HG03159 (cell line): ENCODE results near the gene SPATS2L.

ENCODE experiments used
- ATAC-seq: cut with Tn5 transposase; IDR thresholded peaks from one replicate; pipeline ENCODE4 v1.9.1; 2021; ENCODE audit warnings: mild to moderate bottlenecking, moderate library complexity; ENCODE audit not compliant: unreplicated experiment

The SPATS2L gene

DNA sequence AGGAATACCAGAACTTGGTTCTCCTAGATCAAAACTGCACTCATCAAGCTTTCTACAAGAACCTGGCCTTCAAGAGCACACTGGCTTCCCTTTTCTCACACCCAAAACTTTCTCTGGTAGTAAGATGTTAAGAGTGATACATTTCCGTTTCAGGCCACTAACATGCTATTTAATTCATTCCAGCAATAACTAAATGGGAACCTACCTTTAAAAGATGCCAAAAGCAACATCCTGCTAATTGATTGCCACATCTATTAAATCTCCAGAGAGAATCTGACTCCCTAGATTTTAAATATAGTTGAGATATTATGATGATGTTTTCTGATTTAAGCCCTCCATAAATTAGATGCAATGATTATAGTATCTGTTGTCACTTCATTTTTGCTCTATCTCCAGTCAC is 131.8 kb downstream of the SPATS2L start:
- no peak for ATAC-seq

DNA sequence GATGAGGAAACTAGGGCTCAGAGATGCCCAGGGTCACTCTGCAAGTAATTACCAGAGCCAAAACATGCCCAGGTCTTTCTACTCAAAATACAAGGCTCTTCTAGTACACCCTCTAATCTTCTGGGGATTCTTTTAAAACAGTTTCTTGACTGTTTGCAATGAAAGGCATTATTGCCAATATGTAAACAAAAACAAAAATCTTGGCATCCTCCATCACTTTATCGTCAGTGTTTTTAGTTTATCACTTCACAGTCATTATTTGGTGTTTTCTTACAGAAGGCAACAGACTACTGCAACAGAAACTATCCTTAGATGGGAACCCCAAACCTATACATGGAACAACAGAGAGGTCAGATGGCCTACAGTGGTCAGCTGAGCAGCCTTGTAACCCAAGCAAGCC is 132.4 kb downstream of the SPATS2L start:
- no peak for ATAC-seq

DNA sequence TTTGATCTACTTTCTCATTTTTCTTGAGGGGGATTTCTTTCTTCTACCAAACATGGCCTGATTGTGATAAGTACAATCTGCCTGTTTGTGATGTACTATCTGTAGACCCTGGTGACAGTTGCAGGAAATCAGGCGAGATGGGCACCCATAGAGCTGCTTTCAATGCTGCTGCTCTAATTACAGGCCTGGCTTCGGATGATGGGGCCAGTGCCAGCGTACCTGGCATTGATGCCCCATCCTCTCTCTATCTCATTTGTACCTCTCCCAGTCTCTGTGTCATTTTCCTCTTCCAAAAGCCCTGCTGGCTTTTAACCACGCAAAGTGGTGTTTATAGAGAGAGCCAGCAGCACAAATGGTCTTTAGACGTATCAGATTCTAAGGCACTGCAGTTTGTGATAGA is 133.5 kb downstream of the SPATS2L start:
- no peak for ATAC-seq

DNA sequence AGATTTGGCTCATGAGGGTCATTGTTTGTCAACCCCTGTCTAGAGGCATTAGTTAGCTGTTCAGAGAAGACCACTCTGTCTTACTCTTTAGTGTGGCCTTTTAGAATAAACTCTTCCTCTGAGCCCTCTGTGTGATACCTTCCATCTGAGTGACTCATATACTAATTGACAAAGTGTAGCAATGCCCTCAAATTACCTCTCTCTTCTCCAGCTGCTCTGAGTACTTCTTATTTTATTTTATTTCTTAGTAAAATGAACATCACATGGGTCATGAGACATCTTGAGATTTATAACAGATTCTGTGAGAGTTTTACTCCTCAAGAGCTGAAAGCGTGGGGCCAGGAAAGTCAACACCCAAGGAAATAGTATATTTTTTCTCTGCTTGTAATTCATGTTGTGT is 136.0 kb downstream of the SPATS2L start:
- no peak for ATAC-seq

DNA sequence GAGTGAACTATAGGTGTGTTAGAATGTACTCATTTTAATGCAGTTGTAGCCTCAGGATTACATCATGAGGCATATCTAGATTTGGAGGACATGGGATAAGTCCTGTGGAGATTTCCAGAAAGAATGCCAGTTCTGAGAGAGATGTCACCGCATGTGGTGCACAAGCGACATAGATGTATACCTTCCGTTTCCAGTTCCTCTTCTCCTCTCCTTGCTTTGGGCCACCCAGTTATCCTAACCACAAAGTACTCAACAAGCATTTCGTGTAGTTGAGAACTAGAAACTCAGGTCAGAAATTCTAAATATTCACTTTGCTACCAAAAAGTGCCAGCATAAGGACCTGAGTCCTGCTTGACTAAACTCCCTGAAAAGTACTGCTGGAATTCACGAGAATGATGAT is 136.9 kb downstream of the SPATS2L start:
- ATAC-seq = no peak

DNA sequence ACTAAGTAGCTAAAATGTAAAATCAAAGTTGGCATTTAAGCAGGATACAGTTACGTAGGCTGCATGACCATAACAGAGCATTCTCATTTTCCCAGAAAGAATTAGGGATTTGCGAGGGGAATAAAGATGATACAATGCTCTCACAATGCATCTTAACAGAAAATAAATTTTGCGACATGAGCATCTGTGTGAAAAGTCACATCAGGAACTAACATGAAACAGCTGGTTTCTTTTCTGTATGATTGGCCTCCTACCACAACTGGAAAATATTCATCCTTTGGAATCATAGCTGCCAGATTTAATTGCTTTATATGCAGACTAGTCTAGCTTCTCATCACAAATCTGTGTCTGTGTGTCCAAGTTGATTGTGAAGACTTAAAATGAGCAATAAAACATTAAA is 137.4 kb downstream of the SPATS2L start:
- no peak for ATAC-seq

DNA sequence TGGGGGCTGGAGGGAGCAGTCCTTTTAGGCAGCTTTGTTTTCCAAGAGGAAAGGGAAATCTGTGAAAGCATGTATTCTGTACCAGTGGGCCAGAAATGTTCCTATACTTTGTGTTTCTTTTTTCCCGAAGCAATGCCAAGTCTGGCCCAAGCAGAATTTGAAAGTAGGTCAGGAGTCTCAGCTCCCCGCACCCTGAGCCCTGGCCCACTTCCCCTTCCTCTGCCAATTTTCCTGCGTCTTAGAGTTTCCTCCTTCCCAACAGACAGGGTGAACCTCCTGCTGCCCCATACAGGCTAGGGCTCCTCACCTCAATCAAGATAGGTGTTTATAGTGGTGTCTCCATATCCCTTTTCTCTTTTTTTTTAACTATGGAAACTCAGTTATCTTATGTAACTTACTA is 138.0 kb downstream of the SPATS2L start:
- ATAC-seq = no peak

DNA sequence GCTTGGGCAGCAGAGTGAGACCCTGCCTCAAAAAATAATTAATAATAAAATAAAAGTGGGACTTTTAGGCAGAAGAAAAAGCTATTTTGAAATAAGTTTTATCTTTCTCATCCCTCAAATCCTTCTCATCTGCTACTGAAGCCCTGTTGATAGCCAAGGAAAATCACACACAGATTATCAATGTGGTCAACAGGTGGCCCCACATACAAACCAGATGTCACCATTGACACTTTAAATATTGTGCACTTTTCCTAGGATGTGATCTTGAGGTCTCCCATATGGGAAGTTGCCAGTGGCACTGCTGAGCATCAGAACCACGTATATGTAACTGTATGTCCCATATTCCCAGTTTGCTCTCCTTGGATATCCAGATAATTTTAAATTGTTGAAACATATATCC is 138.8 kb downstream of the SPATS2L start:
- no peak for ATAC-seq

DNA sequence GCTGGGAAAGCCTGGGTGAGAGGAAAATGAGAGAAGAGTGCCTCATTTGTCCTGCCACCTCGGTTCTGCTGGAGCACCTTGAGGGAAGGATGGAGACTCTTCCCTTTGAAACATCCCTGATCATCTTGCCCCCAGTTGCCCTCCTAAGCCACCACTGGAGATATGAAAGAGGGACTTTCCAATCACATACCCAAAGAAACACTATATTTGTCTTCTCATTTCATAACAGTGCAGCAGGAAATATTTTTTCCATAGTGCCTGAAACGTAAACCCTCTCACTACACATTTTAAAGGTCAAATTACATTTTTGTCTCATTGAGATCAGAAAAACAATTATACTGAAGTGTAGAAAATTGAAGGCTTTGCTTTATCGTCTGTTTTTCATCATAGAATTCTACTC is 140.1 kb downstream of the SPATS2L start:
- no peak for ATAC-seq

DNA sequence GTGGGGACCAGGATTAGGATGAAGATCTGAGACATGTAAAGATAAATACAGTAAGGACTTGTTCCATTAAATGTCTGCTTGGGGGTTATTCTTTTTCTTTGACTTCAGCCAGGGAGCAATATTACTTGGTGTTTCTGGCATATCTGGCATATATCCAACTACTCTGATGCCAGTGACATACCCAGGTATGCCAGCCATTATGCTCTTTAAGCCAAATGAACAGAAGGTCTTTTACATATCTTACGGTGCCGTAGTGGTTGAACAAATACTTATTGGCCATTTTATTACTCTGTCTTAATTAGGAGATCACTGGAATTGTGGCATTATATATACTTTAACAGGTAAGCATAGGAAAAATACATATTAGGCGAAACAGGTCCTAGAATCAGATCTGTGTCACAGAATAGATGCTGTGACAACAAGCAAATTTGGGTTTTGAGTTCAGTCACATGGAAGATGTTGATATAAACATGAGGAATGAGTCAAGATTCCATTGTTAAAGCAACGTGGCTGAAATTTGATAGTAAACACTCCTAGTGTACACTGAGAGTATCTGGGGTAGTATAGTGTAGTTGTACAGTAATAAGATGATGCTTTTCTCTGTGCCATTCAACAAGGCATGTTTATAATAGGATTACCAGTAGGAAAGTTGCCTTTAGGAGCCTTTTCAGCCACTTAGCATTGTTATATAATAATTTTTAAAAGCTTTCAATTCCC is 140.8 kb downstream of the SPATS2L start:
- ATAC-seq = no peak

DNA sequence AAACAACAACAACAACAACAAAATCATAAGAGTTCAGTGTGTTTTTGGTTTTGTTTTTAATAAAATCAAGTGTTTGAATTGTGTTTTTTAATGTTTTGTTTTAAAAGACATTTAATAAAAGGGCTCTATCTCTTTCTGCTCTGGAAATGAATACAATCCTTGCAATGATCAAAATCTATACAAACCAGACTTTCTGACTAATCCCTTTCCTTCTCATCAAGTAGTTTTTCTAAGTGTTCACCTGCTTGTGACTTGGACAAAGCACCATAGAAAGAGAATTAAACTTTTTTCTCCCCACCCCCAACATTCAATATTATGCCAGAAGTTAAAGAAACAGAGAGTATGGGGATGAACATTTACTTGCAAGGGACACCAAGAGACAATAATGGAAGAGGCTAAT is 142.0 kb downstream of the SPATS2L start:
- ATAC-seq = no peak

DNA sequence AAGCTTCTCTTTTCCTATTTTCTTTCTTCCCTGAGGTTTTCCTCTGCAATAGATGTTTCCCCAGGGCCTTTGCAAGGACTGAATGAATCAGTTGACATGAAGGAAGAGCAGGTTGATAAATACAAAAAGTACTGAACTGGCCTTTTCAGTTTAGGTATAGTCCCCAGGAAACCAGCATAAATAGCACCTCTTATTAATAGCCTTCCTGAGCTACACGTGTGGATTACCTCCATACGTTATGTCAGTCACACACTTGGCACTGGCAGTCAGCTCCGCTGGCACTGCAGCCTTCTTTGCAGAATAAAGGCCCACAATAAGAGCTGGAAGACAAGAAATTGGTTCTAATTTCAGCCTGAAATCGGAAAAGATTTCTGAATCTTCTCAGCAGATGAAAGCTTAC is 142.7 kb downstream of the SPATS2L start:
- no peak for ATAC-seq

DNA sequence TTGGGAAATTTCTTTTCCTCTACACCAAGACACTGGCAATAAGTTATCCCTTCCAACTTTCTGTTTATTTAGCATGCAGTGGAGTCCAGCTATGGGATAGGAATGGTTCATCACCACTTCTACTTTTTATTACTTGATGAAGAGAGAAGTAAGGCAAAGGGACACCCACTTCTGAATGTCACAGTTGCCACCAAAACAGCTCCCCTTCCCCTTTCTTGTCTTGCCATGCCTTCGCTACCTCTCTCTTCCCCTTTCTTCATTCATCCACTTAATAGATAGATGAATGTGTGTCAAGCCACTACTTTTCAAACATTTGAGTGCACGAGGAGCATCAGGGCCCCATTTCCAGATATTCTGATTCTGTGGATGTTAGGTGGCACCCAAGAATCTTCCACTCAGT is 143.8 kb downstream of the SPATS2L start:
- ATAC-seq = no peak

DNA sequence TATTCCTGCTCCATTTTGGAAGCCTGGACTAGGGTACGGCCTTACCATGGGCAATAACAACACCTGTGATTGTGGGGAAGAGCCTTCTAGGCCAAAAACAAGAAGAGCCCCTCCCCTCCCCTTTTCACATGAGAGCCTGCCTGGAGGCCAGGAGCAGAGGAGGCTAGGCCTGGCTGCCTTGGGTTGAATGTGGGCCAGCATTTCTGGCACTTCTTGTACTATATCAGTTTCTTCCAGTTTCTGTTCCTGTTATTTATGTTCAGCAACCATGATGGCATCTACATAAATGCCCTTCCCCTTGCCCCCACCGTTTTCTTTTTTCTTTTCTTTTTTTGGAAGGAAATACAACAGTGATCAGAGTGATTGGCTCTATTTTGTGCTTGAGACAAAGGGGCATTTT is 145.0 kb downstream of the SPATS2L start:
- ATAC-seq = peak; percentile 37

DNA sequence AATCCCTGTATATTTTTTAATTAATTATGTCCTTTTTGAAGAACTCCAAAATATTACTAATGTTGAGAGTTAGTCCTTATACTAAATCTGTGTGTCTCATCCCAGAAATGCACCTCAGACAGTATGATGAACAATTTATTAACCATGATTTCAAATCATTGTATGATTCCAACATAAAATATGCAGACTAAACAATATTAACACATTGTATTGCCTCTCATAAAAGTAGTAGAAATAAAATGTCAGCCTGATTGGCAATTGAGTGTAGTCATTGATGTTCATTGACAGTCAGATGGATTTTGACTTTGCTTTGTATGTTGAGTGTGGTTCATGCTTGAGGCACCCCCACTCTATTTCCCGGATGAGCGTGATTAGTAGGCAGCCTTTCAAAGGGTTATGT is 145.9 kb downstream of the SPATS2L start:
- ATAC-seq = no peak

DNA sequence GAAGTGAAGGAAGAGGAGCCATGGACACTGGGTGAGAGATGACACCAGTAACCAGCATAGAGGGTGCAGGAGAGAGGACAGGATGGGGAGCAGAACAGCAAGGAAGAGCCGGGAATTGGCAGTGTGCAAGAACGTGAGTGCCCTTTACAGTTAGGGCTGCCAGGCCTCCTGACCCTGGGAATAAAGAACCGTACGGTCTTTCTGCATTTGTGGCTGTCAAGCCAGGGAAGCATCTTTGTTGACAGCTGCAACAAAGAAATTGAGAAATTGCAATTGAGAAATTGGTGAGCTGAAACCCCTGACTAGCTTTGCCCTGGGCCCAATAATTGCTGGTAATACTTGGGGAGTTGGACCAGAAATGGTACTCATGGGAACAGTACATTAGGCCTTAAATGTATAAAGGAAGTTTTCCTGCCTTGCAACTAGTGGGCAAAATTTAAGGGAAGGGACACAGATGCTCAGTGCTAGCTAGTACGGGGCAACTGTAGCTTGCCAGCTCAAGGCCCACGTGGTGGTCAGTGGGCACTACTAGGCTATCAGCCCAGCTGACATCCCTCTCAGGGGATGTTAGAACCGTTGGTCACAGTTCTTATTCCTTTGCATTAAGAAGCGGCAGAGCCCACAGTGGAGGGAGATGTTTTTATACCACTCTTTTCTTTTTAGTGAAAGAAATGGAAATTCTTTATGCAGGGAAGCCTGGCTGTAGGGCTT is 146.8 kb downstream of the SPATS2L start:
- no peak for ATAC-seq

DNA sequence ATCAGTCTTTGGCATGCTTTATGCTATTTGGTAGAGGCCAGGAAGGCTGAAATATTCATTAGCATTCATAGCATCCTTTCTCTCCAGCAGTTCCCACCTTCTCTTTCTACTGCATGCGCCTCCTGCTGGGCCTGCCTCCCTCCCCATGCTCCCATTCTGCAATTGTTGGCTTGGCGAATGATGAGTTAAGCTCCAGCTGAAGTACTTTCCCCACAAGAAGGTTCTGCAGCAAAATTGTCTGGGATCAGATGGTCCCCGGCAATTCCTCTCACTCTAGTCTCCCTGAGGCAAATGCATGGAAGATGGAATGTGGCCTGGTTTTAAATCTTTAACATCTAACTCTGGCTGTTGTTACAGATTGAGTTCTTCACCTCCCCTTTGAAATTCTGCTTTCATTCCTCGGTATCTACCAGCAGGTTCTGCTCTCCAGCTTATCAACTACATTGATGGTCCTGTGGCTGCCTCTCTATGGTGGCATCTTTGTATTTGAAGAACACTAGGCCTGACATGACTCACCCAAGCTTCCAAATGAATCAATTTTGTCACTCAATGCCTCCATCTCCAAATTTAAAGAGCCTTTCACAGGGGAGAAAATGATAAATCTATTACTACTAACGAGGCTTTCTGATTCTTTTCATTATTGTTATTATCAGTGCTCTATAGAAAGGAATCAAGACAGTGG is 147.5 kb downstream of the SPATS2L start:
- ATAC-seq = no peak

DNA sequence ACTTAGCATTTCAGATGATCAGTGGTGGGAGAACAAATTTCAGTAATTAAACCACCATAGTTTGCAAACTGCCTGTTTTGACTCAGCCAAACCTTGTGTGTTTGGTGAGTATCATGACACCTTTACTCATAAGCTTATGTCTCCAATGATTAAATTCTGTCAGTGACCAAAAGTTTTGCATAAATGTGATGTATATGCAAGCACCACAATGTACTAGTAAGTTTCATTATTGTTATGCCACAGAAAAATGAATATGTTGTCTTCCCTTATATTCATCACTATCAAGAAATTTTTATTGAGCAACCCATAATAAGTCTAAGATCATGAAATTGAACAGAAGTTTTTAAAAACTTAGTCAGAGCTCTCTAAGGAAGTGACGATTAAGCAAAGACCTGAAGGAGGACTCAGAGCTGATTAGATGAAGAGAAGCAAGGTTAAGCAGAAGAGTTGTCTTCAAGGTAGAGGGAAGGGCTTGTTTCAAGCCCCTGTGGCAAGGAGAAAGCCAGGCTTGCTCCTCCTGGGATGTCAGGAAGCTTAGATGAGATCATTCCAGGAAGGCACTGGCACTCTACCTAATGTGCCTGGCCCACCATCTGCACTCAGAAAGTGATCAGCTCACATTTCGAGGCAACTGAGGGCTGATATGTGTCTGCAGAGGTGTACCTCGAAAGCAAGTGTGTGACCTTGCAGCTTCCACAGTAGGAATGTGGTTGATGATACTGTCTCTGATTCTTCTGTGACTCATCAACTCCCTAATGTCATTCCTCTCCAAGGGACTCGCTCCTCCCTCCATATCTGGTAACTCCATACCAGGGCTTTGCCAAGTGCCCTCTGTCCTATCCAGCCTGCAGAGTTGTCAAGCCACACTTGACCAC is 148.7 kb downstream of the SPATS2L start:
- ATAC-seq = peak; percentile 84

DNA sequence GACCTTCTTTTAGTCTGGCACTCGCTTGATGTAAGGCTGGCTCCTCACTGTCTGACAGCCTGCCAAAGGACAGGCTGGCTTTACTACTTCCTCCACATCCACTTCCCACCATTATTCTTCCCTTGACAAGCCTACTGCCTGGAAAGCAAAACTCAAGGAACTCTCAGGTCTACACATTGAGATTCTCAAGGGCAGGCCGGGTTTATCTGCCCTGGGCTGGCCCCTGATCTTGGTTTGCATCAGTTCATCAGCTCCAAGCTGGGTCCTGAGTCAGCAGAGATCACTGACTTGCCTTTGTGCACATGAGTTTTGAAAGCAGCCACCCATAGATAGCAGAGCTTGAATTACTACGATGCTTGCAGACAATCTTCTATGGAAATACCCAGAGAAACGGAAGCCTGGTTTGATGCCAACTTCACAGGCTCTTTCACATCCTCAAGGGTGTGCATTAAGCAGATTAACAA is 149.5 kb downstream of the SPATS2L start:
- peak; percentile 56 for ATAC-seq

DNA sequence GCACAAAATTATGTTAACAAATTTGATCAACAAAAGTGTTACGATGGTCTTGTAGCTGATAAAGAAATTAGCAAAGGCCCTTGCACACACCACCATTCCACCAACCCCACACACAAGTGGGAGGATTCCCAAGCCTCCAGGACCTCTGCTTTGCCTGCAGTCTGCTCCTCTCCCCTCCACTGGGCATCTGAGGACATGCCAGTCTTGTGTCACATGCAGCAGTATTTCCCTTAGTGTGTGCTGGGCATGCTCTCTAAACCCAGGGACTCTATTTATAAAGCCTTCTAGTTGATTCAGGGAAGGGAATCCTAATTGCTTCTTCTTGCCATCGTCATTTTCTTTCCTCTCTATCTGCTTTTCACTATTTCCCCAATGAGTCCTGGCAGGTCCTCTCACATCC is 150.1 kb downstream of the SPATS2L start:
- ATAC-seq = no peak

DNA sequence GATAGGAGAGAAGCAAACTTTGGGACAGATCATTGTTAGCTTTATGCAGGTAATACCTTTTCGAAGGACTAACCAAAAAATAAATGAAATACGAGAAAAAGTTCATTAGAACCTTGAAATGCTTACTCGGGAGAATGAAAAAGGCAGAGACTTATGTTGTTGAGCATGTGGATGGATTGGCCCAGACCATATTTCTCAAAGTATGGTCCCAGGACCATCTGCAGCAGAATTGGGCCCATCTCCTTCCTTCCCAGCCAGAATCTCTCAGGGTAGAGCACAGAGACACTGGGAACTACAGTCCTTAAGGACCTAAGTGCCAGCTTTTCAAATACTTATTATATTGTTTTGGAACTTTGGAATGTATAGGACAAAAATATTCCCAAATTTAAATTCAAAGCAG is 152.6 kb downstream of the SPATS2L start:
- no peak for ATAC-seq
